GM18502 (cell line): Measurements from ENCODE around the gene LAG3.
A peak's percentile ranks its signal among the peaks of the same experiment; 100 is the strongest.

Experiments
- ATAC-seq: cut with Tn5 transposase; IDR thresholded peaks from one replicate; pipeline ENCODE4 v1.9.1; 2021; ENCODE audit warnings: mild to moderate bottlenecking; ENCODE audit not compliant: unreplicated experiment, poor library complexity

LAG3 gene

GRCh38 chr12:6821591-6822425 is 49.5 kb downstream of the LAG3 start, which contains the start of gene GPR162:
Gene GPR162, plus strand, starts transcription at chr12:6821821. Its CDS starts 2,078 bp downstream, at chr12:6823899.
- no peak for ATAC-seq

GRCh38 chr12:6822426-6823135 is 50.3 kb downstream of the LAG3 start:
- ATAC-seq: no peak

- ATAC-seq: no peak
These were observed 51.1 kb downstream of the LAG3 start for GRCh38 chr12:6823182-6824084.

GRCh38 chr12:6824085-6824775 is 51.9 kb downstream of the LAG3 start:
- ATAC-seq: no peak

- no peak for ATAC-seq
These were observed 52.6 kb downstream of the LAG3 start for GRCh38 chr12:6824901-6825381.

GRCh38 chr12:6825398-6826124 is 53.2 kb downstream of the LAG3 start:
- peak; percentile 54 for ATAC-seq

- no peak for ATAC-seq
These were observed 53.9 kb downstream of the LAG3 start for GRCh38 chr12:6826125-6826733.

GRCh38 chr12:6826734-6827436 is 54.6 kb downstream of the LAG3 start:
- ATAC-seq: no peak

- ATAC-seq: no peak
These were observed 55.2 kb downstream of the LAG3 start for GRCh38 chr12:6827437-6827911.
